KMS-11 (cell line): ENCODE results near the gene NID2.

Source experiments
- H2AFZ ChIP-seq: fragments of 200-600 bp; sonication (generic); 2 replicates; pipeline ENCODE4 v1.6.1; 2016; ENCODE audit warnings: antibody characterized with exemption, mixed run types, low read depth
- H3K27ac ChIP-seq: fragments of 200-600 bp; sonication (generic); 2 replicates; pipeline ENCODE4 v1.6.1; 2016; ENCODE audit warnings: mild to moderate bottlenecking, mixed run types
- H3K27me3 ChIP-seq: fragments of 200-600 bp; sonication (generic); 2 replicates; pipeline ENCODE4 v1.6.1; 2017; ENCODE audit warnings: mild to moderate bottlenecking, low read depth, mixed run types, moderate library complexity; ENCODE audit not compliant: insufficient read depth
- H3K36me3 ChIP-seq: fragments of 200-600 bp; sonication (generic); 2 replicates; pipeline ENCODE4 v1.6.1; 2017; ENCODE audit warnings: mild to moderate bottlenecking, mixed run types; ENCODE audit not compliant: insufficient read depth
- H3K4me1 ChIP-seq: fragments of 200-600 bp; sonication (generic); 2 replicates; pipeline ENCODE4 v1.6.1; 2016; ENCODE audit warnings: mild to moderate bottlenecking, low read depth, mixed run types; ENCODE audit not compliant: poor library complexity, severe bottlenecking
- H3K4me2 ChIP-seq: fragments of 200-600 bp; sonication (generic); 2 replicates; pipeline ENCODE4 v1.7.0; 2016; ENCODE audit warnings: mild to moderate bottlenecking, mixed run types
- H3K4me3 ChIP-seq: fragments of 200-600 bp; sonication (generic); IDR thresholded peaks from 2 replicates; pipeline ENCODE4 v1.6.1; 2017; ENCODE audit warnings: low read depth, low read length, mixed read lengths; ENCODE audit not compliant: insufficient read depth
- H3K79me2 ChIP-seq: fragments of 200-600 bp; sonication (generic); 2 replicates; pipeline ENCODE4 v1.6.1; 2016; ENCODE audit warnings: low read depth, mixed run types; ENCODE audit not compliant: insufficient read depth
- H3K9ac ChIP-seq: fragments of 200-600 bp; sonication (generic); 2 replicates; pipeline ENCODE4 v1.6.1; 2016; ENCODE audit warnings: mild to moderate bottlenecking, mixed run types
- H4K20me1 ChIP-seq: fragments of 200-600 bp; sonication (generic); 2 replicates; pipeline ENCODE4 v1.6.1; 2016; ENCODE audit warnings: mild to moderate bottlenecking, mixed run types; ENCODE audit not compliant: insufficient read depth
- CTCF ChIP-seq: fragments of 200-600 bp; sonication (generic); conservative IDR thresholded peaks from 2 replicates; pipeline ENCODE4 v1.6.1; 2017; ENCODE audit warnings: low read depth, mild to moderate bottlenecking, antibody characterized with exemption, low read length, moderate library complexity, mixed read lengths

The NID2 gene

GRCh38 chr14:52094546-52095271 is 25.9 kb upstream of the NID2 start:
- Histone ChIP-seq H3K4me2 (no peak overlapping the region), H4K20me1 (no peaks in the 10 kb centered on the region), H3K4me3 (no peak overlapping the region), H2AFZ (no peak overlapping the region), H3K9ac (no peak overlapping the region), H3K36me3 (no peaks in the 10 kb centered on the region), H3K4me1 (no peaks in the 10 kb centered on the region), H3K27me3 (no peaks in the 10 kb centered on the region), H3K27ac (no peak overlapping the region), H3K79me2 (no peaks in the 10 kb centered on the region)
- TF ChIP-seq CTCF, result no peak

- Histone ChIP-seq H3K4me1 (no peaks in the 10 kb centered on the region), H3K4me3 (no peak overlapping the region), H3K4me2 (no peak overlapping the region), H4K20me1 (no peaks in the 10 kb centered on the region), H3K27ac (no peak overlapping the region), H3K36me3 (no peaks in the 10 kb centered on the region), H3K27me3 (no peaks in the 10 kb centered on the region), H2AFZ (no peak overlapping the region), H3K9ac (no peak overlapping the region), H3K79me2 (no peaks in the 10 kb centered on the region)
- TF ChIP-seq CTCF, result no peak
Observed at GRCh38 chr14:52091928-52092327, 23.1 kb upstream of the NID2 start.

- Histone ChIP-seq H3K36me3 (no peaks in the 10 kb centered on the region), H2AFZ (no peak overlapping the region), H3K4me2 (no peak overlapping the region), H3K79me2 (no peaks in the 10 kb centered on the region), H3K9ac (no peak overlapping the region), H3K4me3 (no peak overlapping the region), H3K4me1 (no peaks in the 10 kb centered on the region), H3K27me3 (no peaks in the 10 kb centered on the region), H3K27ac (no peak overlapping the region), H4K20me1 (no peaks in the 10 kb centered on the region)
- no peak for TF ChIP-seq CTCF
Observed at GRCh38 chr14:52090936-52091335, 22.1 kb upstream of the NID2 start.

GRCh38 chr14:52089218-52089617 is 20.4 kb upstream of the NID2 start:
- H3K4me2 ChIP-seq, result no peak overlapping the region
- no peak for TF ChIP-seq CTCF
- no peaks in the 10 kb centered on the region for H3K4me1 ChIP-seq
- H3K27me3 ChIP-seq, result no peaks in the 10 kb centered on the region
- H3K9ac ChIP-seq, result no peak overlapping the region
- no peaks in the 10 kb centered on the region for H3K36me3 ChIP-seq
- no peak overlapping the region for H2AFZ ChIP-seq
- H3K4me3 ChIP-seq, result no peak overlapping the region
- no peak overlapping the region for H3K27ac ChIP-seq
- H3K79me2 ChIP-seq, result no peaks in the 10 kb centered on the region
- H4K20me1 ChIP-seq, result no peaks in the 10 kb centered on the region
